ENCODE measurements around the gene RASAL1. TPM values are rescaled to one million over a fixed set of nuclear protein-coding genes. Genes with fewer than 3 reads are reported as not detected.

The RASAL1 gene
- total RNA-seq, 1 experiment from 2014 or later: 16.0 TPM

DNA sequence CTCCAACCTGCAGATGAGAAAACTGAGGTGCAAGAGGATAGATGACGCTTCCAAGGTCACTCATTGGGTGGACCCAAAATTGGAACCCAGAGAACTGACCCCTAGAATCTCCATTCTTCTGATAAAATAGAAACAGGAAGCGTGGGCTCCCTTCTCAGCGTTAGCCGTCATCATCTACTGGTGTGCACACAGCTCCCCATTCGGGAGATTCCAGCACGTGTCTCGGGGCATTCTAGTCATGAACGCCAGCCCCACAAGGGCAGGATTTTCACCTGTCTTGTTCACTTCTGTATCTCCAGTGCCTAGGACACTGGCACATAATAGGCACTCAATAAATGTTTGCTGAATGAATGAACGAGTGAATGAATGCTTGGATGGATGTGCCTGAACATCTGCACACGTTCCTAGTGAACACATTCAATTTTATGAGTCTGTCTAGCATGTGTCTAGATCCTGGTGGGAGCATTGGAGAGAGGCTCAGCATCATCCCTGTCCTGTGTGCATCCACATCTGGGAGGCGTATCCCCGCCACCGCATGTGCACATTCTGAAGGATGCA is 30.5 kb downstream of the RASAL1 start:
- no peaks in the 10 kb centered on the region for H3K9me2 ChIP-seq (ENCODE audit: insufficient read depth)
- no peak overlapping the region for H3K4me2 ChIP-seq (ENCODE audit: low read length)
- H3K9me3 ChIP-seq (ENCODE audit: control insufficient read depth in 1 of 2, insufficient read depth in 1 of 2, low read depth in 1 of 2, low read length in 2 of 2): no peaks in the 10 kb centered on the region
- RAD21 ChIA-PET (ENCODE audit: low non-redundant PET in 1 of 2, low total read pairs in 2 of 2, uncharacterized antibody in 2 of 2, unreplicated experiment in 2 of 2): no interaction called here
- DNase-seq (ENCODE audit: low read depth, low spot score) (no peak), ATAC-seq (no peak)
- no peak overlapping the region for H3K27ac ChIP-seq (ENCODE audit: low read depth, low read length)
- no peaks in the 10 kb centered on the region for H3K79me2 ChIP-seq (ENCODE audit: insufficient read depth, low read length)
- no peak overlapping the region for H3K4me3 ChIP-seq (replicated peaks in 1 of 2; ENCODE audit: low read depth in 1 of 2, low read length in 2 of 2)
- intact Hi-C loops (cut with micrococcal nuclease): no loop called here
- H4K20me1 ChIP-seq (ENCODE audit: insufficient read depth): no peaks in the 10 kb centered on the region
- no peak overlapping the region for H3K9ac ChIP-seq (ENCODE audit: low read length)
- POLR2A ChIA-PET: no interaction called here
- H3K27me3 ChIP-seq (ENCODE audit: insufficient read depth, low read length): no peaks in the 10 kb centered on the region
- CTCF ChIA-PET: no interaction called here
- no peak overlapping the region for H2AFZ ChIP-seq (ENCODE audit: low read depth, low read length, poor library complexity, severe bottlenecking)
- no peaks in the 10 kb centered on the region; a peak in 1 of 4 replicates for H3K4me1 ChIP-seq (ENCODE audit: control insufficient read depth in 1 of 2, insufficient read depth in 2 of 2, low read length in 2 of 2)
- no peak for TF ChIP-seq CEBPB (IDR thresholded peaks at IDR 0.05; ENCODE audit: low read depth)
- no peak for TF ChIP-seq EZH2 (IDR thresholded peaks at IDR 0.05)
- TF ChIP-seq CBX3 (IDR thresholded peaks at IDR 0.05; ENCODE audit: low read depth): no peak
- no peak for TF ChIP-seq POLR2AphosphoS5 (IDR thresholded peaks at IDR 0.05; ENCODE audit: low read depth, low read length)
- no peak for TF ChIP-seq REST (IDR thresholded peaks at IDR 0.05; ENCODE audit: low read depth)
- no peak for TF ChIP-seq EGR1 (IDR thresholded peaks at IDR 0.05; ENCODE audit: low read depth)
- no peaks in the 10 kb centered on the region for H3K36me3 ChIP-seq (ENCODE audit: control insufficient read depth in 1 of 2, insufficient read depth in 2 of 2, low read length in 2 of 2)
- BruUV-seq (replicated peaks): no TSS peak
